Ishikawa (cell line): ENCODE results near the gene CEP128.

Experiments used
- CREB1 ChIP-seq: IDR thresholded peaks from 2 replicates; pipeline ENCODE4 v1.6.1; 2012; ENCODE audit warnings: low read depth
- EGR1 ChIP-seq: IDR thresholded peaks from 2 replicates; pipeline ENCODE4 v1.6.1; 2012
- EP300 ChIP-seq: IDR thresholded peaks from 2 replicates; pipeline ENCODE4 v1.6.1; 2012; ENCODE audit warnings: borderline replicate concordance
- MAX ChIP-seq: IDR thresholded peaks from 2 replicates; pipeline ENCODE4 v1.6.1; 2012
- REST ChIP-seq: IDR thresholded peaks from 2 replicates; pipeline ENCODE4 v1.6.1; 2012; ENCODE audit warnings: low read depth, mild to moderate bottlenecking
- TAF1 ChIP-seq: IDR thresholded peaks from 2 replicates; pipeline ENCODE4 v1.6.1; 2012; ENCODE audit warnings: low read depth, mild to moderate bottlenecking
- TEAD4 ChIP-seq: IDR thresholded peaks from 2 replicates; pipeline ENCODE4 v1.6.1; 2012
- USF1 ChIP-seq: IDR thresholded peaks from 2 replicates; pipeline ENCODE4 v1.6.1; 2012
- YY1 ChIP-seq: IDR thresholded peaks from 2 replicates; pipeline ENCODE4 v1.6.1; 2012; ENCODE audit warnings: low read depth

GRCh38 chr14:80587096-80587724 lies 354.3 kb downstream of the CEP128 start:
- TF ChIP-seq MAX, result no peak
- TF ChIP-seq TAF1, result no peak
- no peak for TF ChIP-seq USF1
- no peak for TF ChIP-seq CREB1
- TF ChIP-seq YY1, result no peak
- no peak for TF ChIP-seq EP300
- no peak for TF ChIP-seq REST
- TF ChIP-seq TEAD4, result no peak
- TF ChIP-seq EGR1, result no peak
